Measurements from ENCODE around the gene LYPLA2.
A peak's percentile ranks its signal among the peaks of the same experiment; 100 is the strongest.

LYPLA2 gene

GRCh38 chr1:23837908-23838307 is 47.0 kb downstream of the LYPLA2 start:
- DNase-seq (ENCODE audit: low read depth): no peak

GRCh38 chr1:23838401-23838866 is 47.5 kb downstream of the LYPLA2 start:
- peak; percentile 8 for DNase-seq (ENCODE audit: low read depth)

- DNase-seq (ENCODE audit: low read depth): no peak
These were observed 52.7 kb downstream of the LYPLA2 start for GRCh38 chr1:23843644-23844043.
